Progenitor cell of endocrine pancreas (in vitro differentiated cells): ENCODE measurements around the gene ATXN1. TPM values are rescaled to one million over a fixed set of nuclear protein-coding genes. Genes with fewer than 3 reads are reported as not detected.

Experiments
- DNase-seq: peaks from one replicate; pipeline ENCODE4 v3.0.0; 2021; ENCODE audit warnings: low spot score; ENCODE audit not compliant: unreplicated experiment
- H3K27ac Mint-ChIP-seq: 2 replicates; pipeline ENCODE4 v1.8.0; 2021; ENCODE audit warnings: mild to moderate bottlenecking, moderate library complexity, mixed read lengths
- H3K27me3 Mint-ChIP-seq: 2 replicates; pipeline ENCODE4 v1.8.0; 2021; ENCODE audit warnings: mixed read lengths
- H3K36me3 Mint-ChIP-seq: 2 replicates; pipeline ENCODE4 v1.8.0; 2022; ENCODE audit warnings: mixed read lengths; ENCODE audit not compliant: insufficient read depth
- H3K4me1 Mint-ChIP-seq: 2 replicates; pipeline ENCODE4 v1.8.0; 2021; ENCODE audit warnings: low read depth, mixed read lengths
- H3K4me3 Mint-ChIP-seq: 2 replicates; pipeline ENCODE4 v1.8.0; 2021; ENCODE audit warnings: low read depth, mild to moderate bottlenecking, moderate library complexity, mixed read lengths
- H3K9me3 Mint-ChIP-seq: 2 replicates; pipeline ENCODE4 v1.8.0; 2021; ENCODE audit warnings: low read depth, mixed read lengths
- total RNA-seq: library from RNA; stranded (reverse); gene quantifications from 2 replicates; pipeline ENCODE4 v1.2.1, GENCODE V29; 2021
- TF ChIP-seq, protein P1 (sequence below): fragments of 200-600 bp; sonication (generic); IDR thresholded peaks from one replicate; pipeline ENCODE4 v1.5.0; 2021; ENCODE audit warnings: antibody characterized with exemption, mild to moderate bottlenecking; ENCODE audit not compliant: unreplicated experiment

Gene ATXN1
- total RNA-seq, 1 donor from 2014 or later: 35.8 TPM

DNA sequence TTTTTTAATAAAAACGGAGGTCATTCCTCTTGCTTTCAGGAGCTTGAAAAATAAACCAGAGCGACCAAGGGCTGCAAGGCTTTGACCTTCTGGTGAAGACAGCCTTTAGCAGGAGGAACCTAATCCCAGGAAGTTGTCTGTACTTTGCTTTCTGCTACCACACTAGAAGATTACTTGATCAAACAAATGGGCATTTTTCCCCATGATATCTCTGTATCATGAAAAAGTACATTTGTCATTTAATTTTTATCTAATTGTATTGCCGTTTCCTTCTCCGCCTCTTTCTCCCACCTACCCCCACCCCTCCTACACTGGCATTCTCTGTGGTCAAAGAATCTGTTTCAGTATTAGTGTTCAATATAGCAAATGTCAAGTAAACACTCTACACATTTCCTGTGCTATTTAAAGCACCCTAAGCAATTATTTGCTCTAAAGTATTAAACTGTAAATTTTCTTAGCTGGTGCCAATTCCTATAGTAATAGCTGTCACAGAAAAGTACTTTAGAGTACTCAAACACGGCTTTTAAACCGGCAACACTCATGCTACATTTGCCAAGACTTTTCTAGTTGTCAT, 29.7 kb downstream of the ATXN1 start:
- Mint-ChIP-seq H3K27me3 (no peaks in the 10 kb centered on the region), H3K9me3 (no peaks in the 10 kb centered on the region), H3K36me3 (peaks cover 6% of the 10 kb centered on the region), H3K27ac (no peak overlapping the region), H3K4me3 (no peak overlapping the region), H3K4me1 (peaks cover 29% of the 10 kb centered on the region)
- no peak for DNase-seq
- TF ChIP-seq, protein P1, sequence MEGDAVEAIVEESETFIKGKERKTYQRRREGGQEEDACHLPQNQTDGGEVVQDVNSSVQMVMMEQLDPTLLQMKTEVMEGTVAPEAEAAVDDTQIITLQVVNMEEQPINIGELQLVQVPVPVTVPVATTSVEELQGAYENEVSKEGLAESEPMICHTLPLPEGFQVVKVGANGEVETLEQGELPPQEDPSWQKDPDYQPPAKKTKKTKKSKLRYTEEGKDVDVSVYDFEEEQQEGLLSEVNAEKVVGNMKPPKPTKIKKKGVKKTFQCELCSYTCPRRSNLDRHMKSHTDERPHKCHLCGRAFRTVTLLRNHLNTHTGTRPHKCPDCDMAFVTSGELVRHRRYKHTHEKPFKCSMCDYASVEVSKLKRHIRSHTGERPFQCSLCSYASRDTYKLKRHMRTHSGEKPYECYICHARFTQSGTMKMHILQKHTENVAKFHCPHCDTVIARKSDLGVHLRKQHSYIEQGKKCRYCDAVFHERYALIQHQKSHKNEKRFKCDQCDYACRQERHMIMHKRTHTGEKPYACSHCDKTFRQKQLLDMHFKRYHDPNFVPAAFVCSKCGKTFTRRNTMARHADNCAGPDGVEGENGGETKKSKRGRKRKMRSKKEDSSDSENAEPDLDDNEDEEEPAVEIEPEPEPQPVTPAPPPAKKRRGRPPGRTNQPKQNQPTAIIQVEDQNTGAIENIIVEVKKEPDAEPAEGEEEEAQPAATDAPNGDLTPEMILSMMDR: no peak

DNA sequence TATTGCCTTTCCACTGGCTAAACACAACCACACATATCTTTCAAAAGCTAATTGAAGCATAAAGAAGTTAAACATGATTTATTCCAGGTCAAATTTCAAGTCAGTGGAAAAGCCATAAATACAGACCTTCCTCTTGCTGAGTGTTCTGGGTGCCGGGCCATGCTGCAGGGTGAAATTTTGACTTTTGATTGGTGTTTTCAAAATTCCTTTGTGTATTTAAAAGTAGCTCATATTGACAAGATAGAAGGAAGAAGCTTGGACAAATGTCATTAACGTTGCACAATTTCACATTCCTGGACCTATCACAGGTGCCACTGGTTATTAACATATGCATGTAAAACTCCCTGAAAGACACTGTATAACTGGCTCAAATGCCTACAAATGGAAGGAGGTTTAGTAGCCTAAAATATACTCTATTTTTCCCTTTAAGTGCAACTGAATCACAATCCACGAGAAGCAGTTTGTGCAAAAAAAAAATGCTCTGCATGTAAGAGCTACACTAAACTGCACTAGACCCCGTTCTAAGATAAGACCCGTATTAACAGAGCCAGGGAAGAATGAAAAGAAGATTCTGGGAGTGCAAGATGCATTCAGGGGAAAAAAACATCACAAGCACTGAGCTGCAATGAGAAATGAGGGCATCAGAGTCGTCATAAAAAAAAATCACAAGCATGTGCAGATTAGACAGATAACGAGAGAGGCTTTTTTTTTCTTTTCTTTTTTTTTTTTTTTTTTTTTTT, 30.4 kb downstream of the ATXN1 start:
- TF ChIP-seq, protein P1: no peak

DNA sequence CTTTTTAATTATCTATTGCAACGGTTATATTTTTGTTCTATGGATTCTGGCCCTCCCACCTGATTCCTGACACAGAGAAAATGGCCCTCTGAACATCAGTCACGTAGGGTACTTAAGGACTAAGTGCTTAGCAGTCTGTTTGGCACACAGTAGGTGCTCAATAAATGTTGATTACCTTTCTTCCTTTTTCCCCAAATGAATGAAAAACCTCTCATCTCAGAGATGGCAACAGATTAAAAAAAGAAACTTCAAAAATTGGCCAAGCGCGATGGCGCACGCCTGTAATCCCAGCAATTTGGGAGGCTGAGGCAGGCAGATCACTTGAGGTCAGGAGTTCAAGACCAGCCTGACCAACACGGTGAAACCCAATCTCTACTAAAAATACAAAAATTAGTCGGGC, 31.5 kb downstream of the ATXN1 start:
- no peak overlapping the region for H3K4me3 Mint-ChIP-seq
- no peaks in the 10 kb centered on the region for H3K27me3 Mint-ChIP-seq
- peaks cover 6% of the 10 kb centered on the region for H3K36me3 Mint-ChIP-seq
- no peak overlapping the region for H3K27ac Mint-ChIP-seq
- peaks cover 27% of the 10 kb centered on the region for H3K4me1 Mint-ChIP-seq
- TF ChIP-seq, protein P1: no peak
- no peaks in the 10 kb centered on the region for H3K9me3 Mint-ChIP-seq
- no peak for DNase-seq

More for the DNA sequence above, 30.4 kb downstream of the ATXN1 start:
- peaks cover 24% of the 10 kb centered on the region for H3K4me1 Mint-ChIP-seq
- H3K27ac Mint-ChIP-seq: no peak overlapping the region
- no peak overlapping the region for H3K4me3 Mint-ChIP-seq
- H3K27me3 Mint-ChIP-seq: no peaks in the 10 kb centered on the region
- H3K36me3 Mint-ChIP-seq: peaks cover 6% of the 10 kb centered on the region
- DNase-seq: no peak
- H3K9me3 Mint-ChIP-seq: no peaks in the 10 kb centered on the region

DNA sequence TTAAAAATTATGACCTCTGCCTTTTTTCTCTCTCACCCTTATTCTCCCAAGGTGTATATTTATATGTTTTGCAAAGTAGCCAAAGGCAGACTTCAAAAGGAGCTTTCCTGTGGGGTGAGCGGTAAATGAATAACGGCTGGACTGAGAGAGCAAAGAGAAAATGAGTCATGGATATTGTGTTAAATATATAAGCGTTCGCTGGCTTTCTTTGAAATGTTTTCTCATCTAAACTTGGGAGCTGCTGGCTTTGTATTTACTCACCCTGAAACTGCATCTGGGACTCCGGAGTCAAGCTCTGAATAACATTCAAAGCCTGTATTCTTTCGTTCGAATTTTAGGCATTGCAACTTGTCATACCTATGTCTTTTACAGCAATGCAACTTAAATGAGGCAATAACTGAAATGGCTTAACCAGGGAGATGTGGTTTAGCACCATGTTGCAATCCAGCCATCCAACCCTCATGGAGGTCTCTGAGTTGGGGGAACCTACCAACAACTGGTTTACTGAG, 32.0 kb downstream of the ATXN1 start:
- Mint-ChIP-seq H3K27ac (no peak overlapping the region), H3K27me3 (no peaks in the 10 kb centered on the region), H3K4me3 (no peak overlapping the region), H3K4me1 (peaks cover 28% of the 10 kb centered on the region), H3K36me3 (peaks cover 4% of the 10 kb centered on the region), H3K9me3 (no peaks in the 10 kb centered on the region)
- DNase-seq: no peak
- TF ChIP-seq, protein P1: no peak

DNA sequence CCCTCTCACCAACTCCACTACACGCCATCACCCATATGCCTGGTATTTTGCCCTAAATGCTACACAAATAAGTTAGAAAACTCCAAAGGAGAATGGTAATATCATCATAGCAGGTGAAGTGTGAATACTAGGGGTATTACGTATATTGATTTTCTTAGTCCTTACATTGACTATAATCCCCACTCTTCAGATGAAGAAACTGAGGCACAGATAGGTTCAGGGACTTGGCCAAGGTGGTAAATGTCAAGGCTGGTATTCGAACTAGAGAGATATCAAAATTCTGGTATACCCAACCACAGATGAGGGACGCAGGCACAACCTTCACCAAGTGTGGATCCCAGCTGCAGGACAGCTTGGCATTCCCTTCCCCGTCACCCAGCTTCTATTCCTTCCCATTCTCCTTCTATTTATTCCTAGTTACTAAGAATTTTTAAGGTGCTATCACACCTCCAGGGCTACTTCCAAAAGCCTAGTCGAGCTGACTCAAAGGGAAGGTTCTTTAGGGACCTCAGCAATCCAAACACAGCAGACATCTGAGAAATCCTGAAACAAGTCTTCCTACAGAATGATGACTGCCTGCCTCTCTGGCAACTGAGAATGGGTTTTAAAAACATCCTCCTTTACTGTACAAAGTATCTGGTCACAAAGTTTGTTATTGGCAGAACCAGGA, 32.6 kb downstream of the ATXN1 start:
- H3K36me3 Mint-ChIP-seq: peaks cover 1% of the 10 kb centered on the region
- no peaks in the 10 kb centered on the region for H3K27me3 Mint-ChIP-seq
- DNase-seq: no peak
- no peaks in the 10 kb centered on the region for H3K9me3 Mint-ChIP-seq
- H3K4me1 Mint-ChIP-seq: peaks cover 31% of the 10 kb centered on the region
- TF ChIP-seq, protein P1: no peak
- H3K4me3 Mint-ChIP-seq: no peak overlapping the region
- H3K27ac Mint-ChIP-seq: no peak overlapping the region
